A673 (cell line): Measurements from ENCODE around the gene SERGEF. TPM values are rescaled to one million over a fixed set of nuclear protein-coding genes. Genes with fewer than 3 reads are reported as not detected.

Experiments
- BruUV-seq: library from RNA; stranded (reverse); fragments of 400-500 nt; replicated peaks from 2 replicates; lab custom pipeline; 2021; lab: Mats Ljungman, UMichigan
- CTCF ChIA-PET: fragments of 300-600 bp; sonication (Branson Sonifier 250); formaldehyde crosslinking; loops from one replicate; lab custom pipeline; 2022; ENCODE audit warnings: antibody characterized with exemption; lab: Charles Lee
- POLR2A ChIA-PET: fragments of 300-600 bp; sonication (Branson Sonifier 250); formaldehyde crosslinking; loops from one replicate; lab custom pipeline; 2022; ENCODE audit warnings: antibody characterized with exemption; ENCODE audit not compliant: low non-redundant PET; lab: Charles Lee
- DNase-seq: peaks from one replicate; pipeline ENCODE4 v3.0.0-alpha.2; 2015; ENCODE audit warnings: low spot score
- H3K27ac ChIP-seq: fragments of 200-600 bp; sonication (generic); 2 replicates; pipeline ENCODE4 v1.5.1; 2016; ENCODE audit warnings: mixed run types, low read depth, mild to moderate bottlenecking, mixed read lengths, antibody characterized with exemption, low read length; ENCODE audit not compliant: poor library complexity, severe bottlenecking
- H3K27me3 ChIP-seq: fragments of 200-600 bp; sonication (generic); replicated peaks from 2 replicates; pipeline ENCODE4 v1.6.1; 2017; ENCODE audit warnings: mixed run types, low read depth, mild to moderate bottlenecking, mixed read lengths, antibody characterized with exemption, low read length; ENCODE audit not compliant: insufficient read depth, poor library complexity
- H3K36me3 ChIP-seq: fragments of 200-600 bp; sonication (generic); 2 replicates; pipeline ENCODE4 v1.6.1; 2016; ENCODE audit warnings: mixed run types, mild to moderate bottlenecking, mixed read lengths, antibody characterized with exemption, low read length; ENCODE audit not compliant: insufficient read depth, poor library complexity, severe bottlenecking
- H3K4me1 ChIP-seq: fragments of 200-600 bp; sonication (generic); 2 replicates; pipeline ENCODE4 v1.6.1; 2017; ENCODE audit warnings: mixed run types, mild to moderate bottlenecking, mixed read lengths, antibody characterized with exemption, low read length; ENCODE audit not compliant: insufficient read depth, poor library complexity, severe bottlenecking
- H3K4me3 ChIP-seq: fragments of 200-600 bp; sonication (generic); 2 replicates; pipeline ENCODE4 v1.5.1; 2016; ENCODE audit warnings: low read depth, mixed run types, mild to moderate bottlenecking, mixed read lengths, low read length; ENCODE audit not compliant: poor library complexity, severe bottlenecking
- H3K9me3 ChIP-seq: fragments of 200-600 bp; sonication (generic); 2 replicates; pipeline ENCODE4 v1.6.1; 2016; ENCODE audit warnings: mixed run types, low read depth, mild to moderate bottlenecking, mixed read lengths, antibody characterized with exemption, low read length; ENCODE audit not compliant: poor library complexity, severe bottlenecking
- CTCF ChIP-seq: fragments of 300-800, 200-600 bp; sonication (generic); conservative IDR thresholded peaks from 2 replicates; pipeline ENCODE4 v1.5.1; 2017; ENCODE audit warnings: low read depth, mild to moderate bottlenecking, antibody characterized with exemption, low read length, moderate library complexity, mixed read lengths
- EZH2 ChIP-seq: fragments of 200-600 bp; sonication (generic); IDR thresholded peaks from 2 replicates; pipeline ENCODE4 v1.6.1; 2017; ENCODE audit warnings: borderline replicate concordance, low read depth, mild to moderate bottlenecking, mixed read lengths, antibody characterized with exemption, low read length; ENCODE audit not compliant: poor library complexity, severe bottlenecking
- intact Hi-C: fragments of 100-400 bp; cut with micrococcal nuclease; formaldehyde crosslinking; loops from one replicate; pipeline ENCODE4 v1.10.0; 2022; ENCODE audit not compliant: unreplicated experiment
- total RNA-seq: library from RNA; stranded (reverse); gene quantifications from 2 replicates; pipeline ENCODE4 v1.2.3, GENCODE V29; 2021

The SERGEF gene
- total RNA-seq, 1 experiment from 2014 or later, result 15.2 TPM

- intact Hi-C loops, result no loop called here
- Histone ChIP-seq H3K4me3 (no peak overlapping the region), H3K9me3 (no peaks in the 10 kb centered on the region), H3K27ac (no peak overlapping the region), H3K4me1 (no peaks in the 10 kb centered on the region), H3K36me3 (no peaks in the 10 kb centered on the region), H3K27me3 (no peaks in the 10 kb centered on the region)
- CTCF ChIA-PET, result no interaction called here
- POLR2A ChIA-PET, result no interaction called here
- BruUV-seq, result no TSS peak
- TF ChIP-seq CTCF (no peak), EZH2 (no peak)
- no peak for DNase-seq
Observed at GRCh38 chr11:17805043-17805442, 207.8 kb downstream of the SERGEF start.

DNA sequence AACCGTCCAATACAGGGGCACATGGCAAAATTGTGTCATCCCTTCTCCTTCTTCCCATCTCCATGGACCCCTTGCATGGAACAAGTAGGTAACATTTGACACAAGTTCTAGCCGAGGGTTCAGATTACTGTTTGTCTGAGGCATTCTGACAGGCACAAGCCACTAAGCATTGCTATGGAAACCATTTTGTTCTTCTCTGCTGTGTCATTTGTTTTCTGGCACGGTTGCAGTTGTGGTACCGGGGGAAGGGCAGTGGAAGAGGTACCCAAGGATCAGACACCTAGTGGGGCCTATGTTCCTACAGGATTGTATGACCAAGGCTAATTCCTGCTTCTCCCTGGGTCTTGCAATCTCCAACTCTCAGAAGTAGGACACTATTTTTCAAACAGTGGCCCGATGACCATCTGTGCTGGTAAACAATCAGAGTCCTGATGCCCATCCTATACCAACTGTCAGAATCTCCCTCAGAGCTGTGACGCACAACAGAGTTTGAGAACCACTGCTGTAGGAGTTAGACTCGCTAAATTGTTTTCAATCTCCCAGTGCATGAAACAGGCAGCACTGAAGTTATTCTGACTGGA lies 209.0 kb downstream of the SERGEF start:
- Histone ChIP-seq H3K27me3 (no peaks in the 10 kb centered on the region), H3K27ac (no peak overlapping the region), H3K9me3 (no peaks in the 10 kb centered on the region), H3K4me1 (no peaks in the 10 kb centered on the region), H3K36me3 (no peaks in the 10 kb centered on the region), H3K4me3 (no peak overlapping the region)
- intact Hi-C loops, result no loop called here
- no peak for DNase-seq
- CTCF ChIA-PET, result no interaction called here
- POLR2A ChIA-PET, result no interaction called here
- BruUV-seq, result no TSS peak
- TF ChIP-seq EZH2, result no peak
- TF ChIP-seq CTCF, result no peak

GRCh38 chr11:17802491-17802890 lies 210.4 kb downstream of the SERGEF start:
- no TSS peak for BruUV-seq
- no peaks in the 10 kb centered on the region for H3K36me3 ChIP-seq
- no peaks in the 10 kb centered on the region for H3K9me3 ChIP-seq
- TF ChIP-seq CTCF (no peak), EZH2 (no peak)
- no peak overlapping the region for H3K27ac ChIP-seq
- DNase-seq, result no peak
- ChIA-PET CTCF (interaction anchor here (0.7 kb wide), 1 partner anchor 205 kb away, joined by 5 read pairs; no protein-coding TSS in a partner anchor), POLR2A (no interaction called here)
- H3K4me3 ChIP-seq, result no peak overlapping the region
- H3K4me1 ChIP-seq, result no peaks in the 10 kb centered on the region
- no peaks in the 10 kb centered on the region for H3K27me3 ChIP-seq
- intact Hi-C loops, result no loop called here
